Mammary epithelial cell (primary cell): ENCODE measurements around the gene GPR157.

Experiments
- EZH2 ChIP-seq: IDR thresholded peaks from 2 replicates; pipeline ENCODE4 v1.6.1; 2012; ENCODE audit warnings: low read length, inconsistent platforms, borderline replicate concordance
- TF ChIP-seq, protein P1 (sequence below), 2 donors: IDR thresholded peaks in 1 of 2; conservative IDR thresholded peaks in 1 of 2; 2 replicates each; pipeline ENCODE4 v1.5.1; 2011 to 2012; ENCODE audit warnings: inconsistent platforms in 2 of 2, low read length in 2 of 2, mild to moderate bottlenecking in 2 of 2, control low read depth in 1 of 2, low read depth in 1 of 2; ENCODE audit not compliant: insufficient read depth in 1 of 2; ENCODE audit errors: extremely low read depth in 1 of 2

DNA sequence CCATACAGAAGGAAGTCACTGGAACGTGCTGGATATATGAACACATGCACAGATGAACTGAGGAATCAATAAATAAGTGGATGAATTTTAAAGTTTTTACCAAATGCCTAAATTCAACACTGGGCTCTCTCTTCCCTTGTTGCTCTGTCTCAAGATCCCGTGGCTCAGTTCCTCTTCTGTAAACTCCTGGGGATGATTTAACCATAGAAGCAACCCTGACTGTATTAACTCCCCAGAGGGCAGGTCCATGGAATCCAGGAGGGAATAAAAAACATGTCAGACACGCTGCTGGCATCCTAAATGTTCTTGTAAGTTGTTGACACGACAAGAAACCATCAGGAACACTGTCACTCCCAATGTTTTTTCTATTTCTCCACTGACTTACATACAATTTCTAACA, 45.3 kb upstream of the GPR157 start:
- no peak for TF ChIP-seq EZH2
- TF ChIP-seq, protein P1, sequence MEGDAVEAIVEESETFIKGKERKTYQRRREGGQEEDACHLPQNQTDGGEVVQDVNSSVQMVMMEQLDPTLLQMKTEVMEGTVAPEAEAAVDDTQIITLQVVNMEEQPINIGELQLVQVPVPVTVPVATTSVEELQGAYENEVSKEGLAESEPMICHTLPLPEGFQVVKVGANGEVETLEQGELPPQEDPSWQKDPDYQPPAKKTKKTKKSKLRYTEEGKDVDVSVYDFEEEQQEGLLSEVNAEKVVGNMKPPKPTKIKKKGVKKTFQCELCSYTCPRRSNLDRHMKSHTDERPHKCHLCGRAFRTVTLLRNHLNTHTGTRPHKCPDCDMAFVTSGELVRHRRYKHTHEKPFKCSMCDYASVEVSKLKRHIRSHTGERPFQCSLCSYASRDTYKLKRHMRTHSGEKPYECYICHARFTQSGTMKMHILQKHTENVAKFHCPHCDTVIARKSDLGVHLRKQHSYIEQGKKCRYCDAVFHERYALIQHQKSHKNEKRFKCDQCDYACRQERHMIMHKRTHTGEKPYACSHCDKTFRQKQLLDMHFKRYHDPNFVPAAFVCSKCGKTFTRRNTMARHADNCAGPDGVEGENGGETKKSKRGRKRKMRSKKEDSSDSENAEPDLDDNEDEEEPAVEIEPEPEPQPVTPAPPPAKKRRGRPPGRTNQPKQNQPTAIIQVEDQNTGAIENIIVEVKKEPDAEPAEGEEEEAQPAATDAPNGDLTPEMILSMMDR (conservative IDR thresholded peaks at IDR 0.05 in 1 of 2, IDR thresholded peaks at IDR 0.05 in 1 of 2; ENCODE audit: extremely low read depth in 1 of 2, insufficient read depth in 1 of 2, low read depth in 1 of 2, low read length in 2 of 2), result no peak
